ENCODE measurements around the gene ZCWPW1. TPM values are rescaled to one million over a fixed set of nuclear protein-coding genes. Genes with fewer than 3 reads are reported as not detected.

The ZCWPW1 gene
- total and polyA plus RNA-seq, 2 of the 8 experiments (the other 6 are each of a cell fraction or from before 2014, with no cell fraction given), result 0.51 to 1.4 TPM

DNA sequence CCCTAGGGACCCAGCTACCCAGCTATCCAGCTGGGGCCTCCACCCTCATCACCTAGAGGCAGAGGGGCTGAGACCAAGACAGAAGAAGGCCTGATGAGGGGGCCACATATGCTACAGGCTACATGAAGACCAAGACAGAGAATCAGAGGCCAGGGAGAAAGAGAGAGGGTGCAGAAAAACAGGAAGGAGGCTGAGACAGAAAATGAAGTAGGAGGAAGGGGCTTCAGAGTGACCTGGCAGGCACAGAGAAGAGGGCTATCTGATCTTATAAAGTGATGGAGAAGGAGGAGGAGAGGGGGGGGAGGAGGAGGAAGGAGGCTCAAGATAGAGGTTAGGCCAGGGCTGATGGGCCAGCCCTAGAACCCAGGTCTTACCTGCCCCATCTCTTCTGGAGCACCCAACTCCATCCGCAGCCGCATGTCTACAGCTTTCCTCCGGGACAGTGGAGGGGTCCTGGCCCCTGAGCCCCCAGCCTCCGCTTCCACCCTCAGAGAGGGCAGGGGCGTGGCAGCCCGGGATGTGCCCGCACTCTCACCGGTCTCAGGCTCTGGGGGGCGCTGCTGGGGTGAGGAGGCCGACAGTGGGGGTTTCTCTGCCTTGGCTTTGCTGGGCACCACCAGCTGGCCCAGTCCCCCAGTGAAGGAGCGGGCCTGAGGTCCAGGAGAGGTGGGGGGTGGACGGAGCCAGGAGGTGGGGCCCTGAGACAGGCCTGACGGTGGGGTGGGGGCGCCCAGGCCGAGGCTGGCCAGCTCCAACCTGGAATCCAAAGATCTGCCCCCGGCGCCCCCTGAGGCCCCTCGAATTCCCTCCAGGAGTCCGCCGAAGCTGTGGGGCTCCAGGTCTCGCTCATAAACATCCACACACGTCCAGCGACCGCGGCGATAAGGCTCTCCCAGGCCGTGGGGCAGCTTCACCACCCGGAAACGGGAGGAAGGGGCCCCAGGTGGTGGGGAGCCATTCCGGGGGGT is 48.7 kb upstream of the ZCWPW1 start (continued):
- TF ChIP-seq, protein P1, sequence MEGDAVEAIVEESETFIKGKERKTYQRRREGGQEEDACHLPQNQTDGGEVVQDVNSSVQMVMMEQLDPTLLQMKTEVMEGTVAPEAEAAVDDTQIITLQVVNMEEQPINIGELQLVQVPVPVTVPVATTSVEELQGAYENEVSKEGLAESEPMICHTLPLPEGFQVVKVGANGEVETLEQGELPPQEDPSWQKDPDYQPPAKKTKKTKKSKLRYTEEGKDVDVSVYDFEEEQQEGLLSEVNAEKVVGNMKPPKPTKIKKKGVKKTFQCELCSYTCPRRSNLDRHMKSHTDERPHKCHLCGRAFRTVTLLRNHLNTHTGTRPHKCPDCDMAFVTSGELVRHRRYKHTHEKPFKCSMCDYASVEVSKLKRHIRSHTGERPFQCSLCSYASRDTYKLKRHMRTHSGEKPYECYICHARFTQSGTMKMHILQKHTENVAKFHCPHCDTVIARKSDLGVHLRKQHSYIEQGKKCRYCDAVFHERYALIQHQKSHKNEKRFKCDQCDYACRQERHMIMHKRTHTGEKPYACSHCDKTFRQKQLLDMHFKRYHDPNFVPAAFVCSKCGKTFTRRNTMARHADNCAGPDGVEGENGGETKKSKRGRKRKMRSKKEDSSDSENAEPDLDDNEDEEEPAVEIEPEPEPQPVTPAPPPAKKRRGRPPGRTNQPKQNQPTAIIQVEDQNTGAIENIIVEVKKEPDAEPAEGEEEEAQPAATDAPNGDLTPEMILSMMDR (IDR thresholded peaks at IDR 0.05; ENCODE audit: control extremely low read depth in 1 of 3, insufficient read depth in 1 of 3, low read depth in 1 of 3, low read length in 3 of 3), result peak; percentile 62 to 63 (median 63)
- TF ChIP-seq RXRA (IDR thresholded peaks at IDR 0.05; ENCODE audit: insufficient read depth, low read depth, low read length), result no peak
